Kidney (tissue), 14 donors: ENCODE measurements around the gene GAGE10. TPM values are rescaled to one million over a fixed set of nuclear protein-coding genes. Genes with fewer than 3 reads are reported as not detected.
A peak's percentile ranks its signal among the peaks of the same experiment; 100 is the strongest.

Source experiments
- DNase-seq, 5 donors: peaks; one replicate each; pipeline ENCODE4 v3.0.0-alpha.2; 2013 to 2020
- FAIRE-seq: peaks from 2 replicates; lab custom pipeline; 2012; peaks lifted over from hg19 to GRCh38; lab: Jason Lieb, UNC
- H3K27ac ChIP-seq, 2 donors: one replicate each; pipeline ENCODE4 v1.7.0; 2013; ENCODE audit warnings: low read depth in 2 of 2, low read length in 2 of 2, inconsistent platforms in 1 of 2
- H3K27me3 ChIP-seq: one replicate; pipeline ENCODE4 v1.7.1; 2013; ENCODE audit warnings: low read length, inconsistent platforms; ENCODE audit not compliant: control insufficient read depth, insufficient read depth
- H3K36me3 ChIP-seq, 3 donors: one replicate each; pipeline versions ENCODE4 v1.7.0 to v1.7.1; 2013; ENCODE audit warnings: low read length in 3 of 3, control low read depth in 1 of 3, inconsistent platforms in 1 of 3; ENCODE audit not compliant: insufficient read depth in 3 of 3, control insufficient read depth in 2 of 3
- H3K4me1 ChIP-seq, 3 donors: one replicate each; pipeline versions ENCODE4 v1.7.0 to v1.7.1; 2013; ENCODE audit warnings: low read length in 3 of 3, inconsistent platforms in 1 of 3, low read depth in 1 of 3; ENCODE audit not compliant: control insufficient read depth in 2 of 3, insufficient read depth in 2 of 3
- H3K4me3 ChIP-seq, 3 donors: one replicate each; pipeline versions ENCODE4 v1.7.0 to v1.8.1; 2013; ENCODE audit warnings: low read length in 3 of 3, control low read depth in 1 of 3, inconsistent platforms in 1 of 3
- H3K9ac ChIP-seq, 3 donors: one replicate each; pipeline versions ENCODE4 v1.7.0 to v1.7.1; 2013; ENCODE audit warnings: low read length in 3 of 3, control low read depth in 1 of 3, inconsistent platforms in 1 of 3
- H3K9me3 ChIP-seq, 3 donors: one replicate each; pipeline versions ENCODE4 v1.7.0 to v1.7.1; 2013; ENCODE audit warnings: low read length in 3 of 3, control low read depth in 1 of 3, inconsistent platforms in 1 of 3; ENCODE audit not compliant: control insufficient read depth in 2 of 3, insufficient read depth in 1 of 3
- CTCF ChIP-seq: IDR thresholded peaks from 3 replicates; pipeline ENCODE4 v1.5.1; 2012; ENCODE audit warnings: mild to moderate bottlenecking, moderate library complexity, borderline replicate concordance; ENCODE audit not compliant: insufficient read depth; ENCODE audit errors: extremely low read depth
- intact Hi-C: fragments of 100-400 bp; cut with DNase I; formaldehyde crosslinking; loops from one replicate; pipeline ENCODE4 v1.11.1; 2022
- polyA plus RNA-seq: library from polyadenylated mRNA; stranded (reverse); fragments of 350-450 nt; fragmentation: Illumina TruSeq; extraction: RNeasy Lipid Tissue Mini Kit (QIAGEN cat#74804); gene quantifications from one replicate; pipeline ENCODE4 v1.2.3, GENCODE V29; 2014; ENCODE audit warnings: low read depth, low replicate concordance; ENCODE audit not compliant: insufficient read depth
- total RNA-seq: library from RNA; stranded (reverse); fragmentation: NEBNext Ultra II Directional; extraction: Animal tissue kit (Norgen Biotek cat#: 25700); gene quantifications from one replicate; pipeline ENCODE4 v1.2.1, GENCODE V29; 2021
- donor health status: control.
- donor health status: control.
- donor health status: control.
- donor health status: control.
- donor health status: control.
- donor health status: DM: yes; HTN: yes; CAD: no.
- donor health status: Normal renal cell carcinoma (clear cell type).

The GAGE10 gene
- total and polyA plus RNA-seq, 2 donors from 2014 or later: not detected

GRCh38 chrX:49269010-49269766 is 34.3 kb upstream of the GAGE10 start:
- H3K4me3 ChIP-seq: peak overlapping the region; percentile 81 to 93 (median 87)
- intact Hi-C loops: no loop called here
- TF ChIP-seq CTCF: no peak
- H3K27me3 ChIP-seq: no peaks in the 10 kb centered on the region
- no peaks in the 10 kb centered on the region for H3K9me3 ChIP-seq
- peak; percentile 97 to 99 (median 98) for DNase-seq
- H3K9ac ChIP-seq: peak overlapping the region; percentile 65 to 90 (median 80)
- H3K4me1 ChIP-seq: peaks cover 0 to 16% (median 9%) of the 10 kb centered on the region in 3 donors
- peak; percentile 98 for FAIRE-seq
- H3K27ac ChIP-seq: peak overlapping the region; percentile 95 to 97
- H3K36me3 ChIP-seq: no peaks in the 10 kb centered on the region

GRCh38 chrX:49269767-49270248 is 33.6 kb upstream of the GAGE10 start, which contains the start of gene PPP1R3F:
Gene PPP1R3F (plus strand): TSS chrX:49269793. CDS start chrX:49269870, 77 bp downstream.
- FAIRE-seq: no peak
- H3K9ac ChIP-seq: peak within 1 kb of the TSS; percentile 65 to 90 (median 80)
- H3K4me3 ChIP-seq: peak within 1 kb of the TSS; percentile 81 to 93 (median 87)
- intact Hi-C loops: no loop called here
- no peaks in the 10 kb centered on the region for H3K9me3 ChIP-seq
- no peaks in the 10 kb centered on the region for H3K36me3 ChIP-seq
- peak in 1 of 5 donors; percentile 79 for DNase-seq
- H3K27ac ChIP-seq: peak within 1 kb of the TSS; percentile 95 to 97
- no peak for TF ChIP-seq CTCF
- H3K4me1 ChIP-seq: peaks cover 0 to 16% (median 10%) of the 10 kb centered on the region in 3 donors
- H3K27me3 ChIP-seq: no peaks in the 10 kb centered on the region

GRCh38 chrX:49270249-49270921 is 33.1 kb upstream of the GAGE10 start:
- no peaks in the 10 kb centered on the region for H3K36me3 ChIP-seq
- peak in 2 of 5 donors; percentile 7 to 62 for DNase-seq
- no peaks in the 10 kb centered on the region for H3K9me3 ChIP-seq

More at GRCh38 chrX:49270249-49270921, 33.1 kb upstream of the GAGE10 start:
- intact Hi-C loops: no loop called here
- H3K9ac ChIP-seq: peak overlapping the region in 1 of 3 donors; percentile 61
- no peak for TF ChIP-seq CTCF
- H3K27me3 ChIP-seq: no peaks in the 10 kb centered on the region
- no peak for FAIRE-seq
- H3K4me1 ChIP-seq: peaks cover 0 to 16% (median 10%) of the 10 kb centered on the region in 3 donors
- H3K4me3 ChIP-seq: peak overlapping the region; percentile 33 to 53 (median 47)
- H3K27ac ChIP-seq: peak overlapping the region; percentile 73 to 88
